CD4-positive, CD25-positive, alpha-beta regulatory T cell (primary cell): ENCODE data around the gene TIMM44. TPM values are rescaled to one million over a fixed set of nuclear protein-coding genes. Genes with fewer than 3 reads are reported as not detected.

Experiments used
- ATAC-seq, 2 donors: fragments of 150-1000 bp; cut with Tn5 transposase; one replicate each; pipeline ENCODE4 v1.10.0; 2021; ENCODE audit warnings: low read depth in 2 of 2, moderate number of reproducible peaks in 2 of 2, moderate library complexity in 1 of 2
- DNase-seq, 3 donors: peaks; one replicate each; pipeline versions ENCODE4 v3.0.0 to v3.0.0-alpha.2; 2012 to 2022; ENCODE audit warnings: mixed read lengths in 1 of 3
- H3K27ac ChIP-seq: one replicate; pipeline ENCODE4 v1.7.0; 2013; ENCODE audit warnings: mild to moderate bottlenecking, low read length; ENCODE audit not compliant: insufficient read depth, poor library complexity, severe bottlenecking
- H3K27me3 ChIP-seq: one replicate; pipeline ENCODE4 v1.7.0; 2013; ENCODE audit warnings: low read length; ENCODE audit not compliant: control insufficient read depth, insufficient read depth
- H3K36me3 ChIP-seq: one replicate; pipeline ENCODE4 v1.7.0; 2013; ENCODE audit warnings: mild to moderate bottlenecking, low read length, moderate library complexity; ENCODE audit not compliant: control insufficient read depth, insufficient read depth
- H3K4me1 ChIP-seq: 2 replicates; pipeline ENCODE4 v1.7.0; 2013; ENCODE audit warnings: mild to moderate bottlenecking, low read length; ENCODE audit not compliant: insufficient read depth, control insufficient read depth, poor library complexity, severe bottlenecking
- H3K4me3 ChIP-seq: one replicate; pipeline ENCODE4 v1.7.0; 2013; ENCODE audit warnings: low read depth, mild to moderate bottlenecking, low read length, moderate library complexity
- H3K9me3 ChIP-seq, 2 experiments: 1 replicate in 1 of 2; 2 replicates in 1 of 2; pipeline ENCODE4 v1.7.0; 2013; ENCODE audit warnings: low read length in 2 of 2, mild to moderate bottlenecking in 1 of 2, moderate library complexity in 1 of 2; ENCODE audit not compliant: control insufficient read depth in 2 of 2
- H3K27ac Mint-ChIP-seq, 3 donors: one replicate each; pipeline ENCODE4 v1.8.0; 2020 to 2022; ENCODE audit warnings: mild to moderate bottlenecking in 3 of 3, mixed read lengths in 3 of 3, moderate library complexity in 2 of 3
- H3K27me3 Mint-ChIP-seq: one replicate; pipeline ENCODE4 v1.8.0; 2022; ENCODE audit warnings: mild to moderate bottlenecking, mixed read lengths
- H3K36me3 Mint-ChIP-seq: one replicate; pipeline ENCODE4 v1.8.0; 2020; ENCODE audit warnings: mixed read lengths
- H3K4me1 Mint-ChIP-seq, 4 donors: one replicate each; pipeline ENCODE4 v1.8.0; 2020 to 2022; ENCODE audit warnings: mixed read lengths in 4 of 4, mild to moderate bottlenecking in 1 of 4
- H3K4me3 Mint-ChIP-seq, 4 donors: one replicate each; pipeline ENCODE4 v1.8.0; 2020 to 2022; ENCODE audit warnings: mild to moderate bottlenecking in 4 of 4, mixed read lengths in 4 of 4, moderate library complexity in 3 of 4
- H3K9me3 Mint-ChIP-seq, 7 donors: one replicate each; pipeline ENCODE4 v1.8.0; 2020 to 2022; ENCODE audit warnings: mixed read lengths in 7 of 7, mild to moderate bottlenecking in 3 of 7, moderate library complexity in 2 of 7
- polyA plus RNA-seq, 4 donors: library from polyadenylated mRNA; unstranded; fragments of 300-500 nt; fragmentation: Illumina TruSeq; gene quantifications; one replicate each; pipeline ENCODE4 v1.2.3, GENCODE V29; 2021
- total RNA-seq: library from RNA; stranded (reverse); gene quantifications from one replicate; pipeline ENCODE4 v1.2.3, GENCODE V29; 2022

The TIMM44 gene
- total and polyA plus RNA-seq, 5 donors from 2014 or later, result 14.0 to 72.5 (median 15.0) TPM

DNA sequence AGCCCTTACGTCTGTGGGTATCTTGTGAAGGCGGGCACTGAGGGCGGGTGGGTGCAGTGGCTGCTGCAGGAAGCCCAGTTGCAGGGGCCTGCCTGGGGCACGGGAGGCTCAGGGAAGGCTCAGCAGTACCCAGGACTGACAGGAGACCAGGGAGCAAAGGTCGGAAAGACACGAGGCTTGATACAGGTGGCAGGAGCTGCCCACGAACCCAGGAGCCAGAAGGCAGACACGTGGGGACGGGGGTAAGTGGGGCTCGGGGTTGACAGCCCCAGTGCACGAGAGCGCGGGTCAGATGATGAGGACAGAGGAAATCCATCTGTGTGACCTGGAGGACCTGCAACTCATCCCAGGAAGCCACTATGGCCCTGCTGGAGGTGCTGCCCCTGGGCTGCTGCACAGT, 36.7 kb upstream of the TIMM44 start:
- peaks cover 5% of the 10 kb centered on the region for H3K36me3 Mint-ChIP-seq
- no peaks in the 10 kb centered on the region for H3K27me3 Mint-ChIP-seq
- H3K4me1 Mint-ChIP-seq, result peaks cover 0 to 3% (median 1%) of the 10 kb centered on the region in 4 donors
- Histone ChIP-seq H3K36me3 (peaks cover 68% of the 10 kb centered on the region), H3K9me3 (no peaks in the 10 kb centered on the region), H3K27me3 (no peaks in the 10 kb centered on the region), H3K27ac (no peak overlapping the region), H3K4me1 (no peaks in the 10 kb centered on the region), H3K4me3 (no peak overlapping the region)
- ATAC-seq (no peak), DNase-seq (no peak)
- no peak overlapping the region for H3K4me3 Mint-ChIP-seq
- H3K27ac Mint-ChIP-seq, result no peak overlapping the region
- H3K9me3 Mint-ChIP-seq, result peaks cover 0 to 1% (median 0%) of the 10 kb centered on the region in 7 donors

DNA sequence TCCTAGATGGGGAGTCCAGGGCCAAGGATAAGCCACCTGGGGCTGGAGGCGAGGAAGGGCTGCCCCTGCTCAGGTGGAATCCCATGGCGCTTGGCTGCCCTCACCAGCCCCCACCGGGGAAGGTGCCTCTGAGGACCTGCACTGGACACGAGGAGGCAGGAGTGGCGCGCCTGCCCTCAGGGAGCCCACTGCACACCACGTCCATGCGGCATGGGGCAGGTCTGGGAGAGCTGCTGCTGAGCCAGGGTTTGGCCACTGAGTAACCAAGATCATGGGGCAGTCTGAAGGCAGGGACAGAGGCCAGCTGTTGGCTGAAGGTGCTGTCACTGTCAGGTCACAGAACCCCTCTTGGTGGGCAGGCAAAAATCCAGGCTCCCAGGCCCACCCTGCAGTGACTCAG, 36.1 kb upstream of the TIMM44 start:
- Histone ChIP-seq H3K27ac (no peak overlapping the region), H3K9me3 (no peaks in the 10 kb centered on the region), H3K36me3 (peaks cover 72% of the 10 kb centered on the region), H3K27me3 (no peaks in the 10 kb centered on the region), H3K4me1 (no peaks in the 10 kb centered on the region), H3K4me3 (no peak overlapping the region)
- ATAC-seq (no peak), DNase-seq (no peak)
- Mint-ChIP-seq H3K9me3 (peaks cover 0 to 1% (median 0%) of the 10 kb centered on the region in 7 donors), H3K27me3 (no peaks in the 10 kb centered on the region), H3K4me1 (peaks cover 0 to 3% (median 1%) of the 10 kb centered on the region in 4 donors), H3K27ac (no peak overlapping the region), H3K4me3 (no peak overlapping the region), H3K36me3 (peaks cover 5% of the 10 kb centered on the region)

DNA sequence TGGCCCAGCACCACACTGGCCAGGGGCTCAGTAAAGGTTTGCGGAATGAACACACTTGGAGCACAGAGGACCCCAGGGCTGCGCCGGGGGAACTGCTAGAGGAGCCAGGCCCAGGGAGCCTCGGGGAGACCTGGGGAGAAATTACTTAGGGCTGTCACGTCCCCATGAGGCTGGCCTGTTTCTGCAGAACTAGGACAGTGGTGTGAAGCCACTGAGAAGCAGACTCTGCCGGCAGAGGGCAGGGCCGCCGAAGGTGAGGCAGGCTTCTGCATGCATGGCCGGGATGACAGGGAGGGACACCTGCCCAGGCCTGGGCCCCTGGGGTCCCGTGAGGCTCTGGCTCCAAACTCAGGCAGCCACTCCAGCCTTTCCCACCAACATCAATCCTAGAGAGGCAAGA, 35.5 kb upstream of the TIMM44 start:
- H3K27me3 ChIP-seq, result no peaks in the 10 kb centered on the region
- ATAC-seq (no peak), DNase-seq (no peak)
- no peak overlapping the region for H3K27ac ChIP-seq
- H3K36me3 ChIP-seq, result peaks cover 72% of the 10 kb centered on the region
- no peak overlapping the region for H3K4me3 Mint-ChIP-seq
- peaks cover 0 to 2% (median under 1%) of the 10 kb centered on the region in 4 donors for H3K4me1 Mint-ChIP-seq
- peaks cover 0 to 1% (median 0%) of the 10 kb centered on the region in 7 donors for H3K9me3 Mint-ChIP-seq
- no peak overlapping the region for H3K27ac Mint-ChIP-seq
- H3K36me3 Mint-ChIP-seq, result peaks cover 9% of the 10 kb centered on the region
- no peaks in the 10 kb centered on the region for H3K27me3 Mint-ChIP-seq
- H3K4me1 ChIP-seq, result no peaks in the 10 kb centered on the region
- H3K4me3 ChIP-seq, result no peak overlapping the region
- no peaks in the 10 kb centered on the region for H3K9me3 ChIP-seq

DNA sequence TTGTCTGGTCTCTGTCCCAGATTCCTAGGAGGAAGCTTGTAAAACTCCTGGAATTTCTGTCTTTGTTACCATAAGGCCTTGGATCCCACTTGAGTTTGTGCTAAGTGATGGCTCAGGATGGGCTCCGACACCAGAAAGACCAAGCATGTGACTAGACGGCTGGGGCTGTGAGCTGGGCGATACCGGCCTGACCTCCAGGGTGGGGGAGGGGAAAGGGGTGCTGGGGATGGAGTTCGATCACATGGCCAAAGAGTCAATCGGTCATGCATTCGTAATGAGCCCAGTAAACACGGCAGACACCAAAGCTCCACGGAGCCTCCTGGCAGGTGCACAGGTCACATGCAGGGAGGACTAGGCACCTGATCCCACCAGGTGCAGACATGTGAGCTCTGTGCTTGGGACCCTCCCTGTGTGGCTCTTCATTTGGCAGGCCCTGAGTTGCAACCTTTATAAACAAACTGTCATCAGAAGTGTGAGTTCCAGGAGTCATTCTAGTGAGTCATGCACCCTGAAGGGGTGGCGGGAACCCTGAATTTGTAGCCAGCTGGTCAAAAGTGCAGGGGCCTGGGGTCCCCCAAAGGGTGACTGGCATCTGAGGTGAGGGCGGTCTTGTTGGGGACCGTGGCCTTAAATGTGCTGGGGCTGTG, 34.8 kb upstream of the TIMM44 start:
- DNase-seq (no peak), ATAC-seq (no peak)
- no peaks in the 10 kb centered on the region for H3K9me3 ChIP-seq
- Mint-ChIP-seq H3K27me3 (no peaks in the 10 kb centered on the region), H3K27ac (no peak overlapping the region), H3K4me1 (peaks cover 0 to 2% (median 0%) of the 10 kb centered on the region in 4 donors), H3K9me3 (peaks cover 0 to 1% (median 0%) of the 10 kb centered on the region in 7 donors), H3K4me3 (no peak overlapping the region), H3K36me3 (peaks cover 16% of the 10 kb centered on the region)
- H3K27me3 ChIP-seq, result no peaks in the 10 kb centered on the region
- H3K4me1 ChIP-seq, result no peaks in the 10 kb centered on the region
- H3K4me3 ChIP-seq, result no peak overlapping the region
- H3K36me3 ChIP-seq, result peaks cover 70% of the 10 kb centered on the region
- H3K27ac ChIP-seq, result no peak overlapping the region

DNA sequence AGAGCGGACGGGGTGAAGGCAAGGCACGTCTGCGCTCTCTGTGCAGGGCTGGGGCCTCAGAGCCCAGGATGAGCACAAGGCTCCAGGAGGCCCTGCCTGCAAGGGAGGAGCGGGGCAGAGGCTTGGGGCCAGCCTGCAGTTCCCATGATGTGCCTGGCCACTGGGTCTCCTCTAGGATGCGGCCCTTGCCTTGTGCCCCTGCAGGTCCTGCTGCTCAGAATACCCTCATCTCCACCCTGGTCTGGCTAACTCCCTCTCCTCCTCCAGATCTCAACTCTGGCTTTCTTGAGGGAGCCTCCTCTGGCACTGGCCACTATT, 34.2 kb upstream of the TIMM44 start:
- Mint-ChIP-seq H3K9me3 (peaks cover 0 to 1% (median 0%) of the 10 kb centered on the region in 7 donors), H3K36me3 (peaks cover 16% of the 10 kb centered on the region), H3K4me1 (peaks cover 0 to 2% (median 0%) of the 10 kb centered on the region in 4 donors), H3K4me3 (no peak overlapping the region), H3K27ac (no peak overlapping the region), H3K27me3 (no peaks in the 10 kb centered on the region)
- ATAC-seq (no peak), DNase-seq (no peak)
- no peaks in the 10 kb centered on the region for H3K4me1 ChIP-seq
- no peak overlapping the region for H3K27ac ChIP-seq
- peaks cover 64% of the 10 kb centered on the region for H3K36me3 ChIP-seq
- H3K4me3 ChIP-seq, result no peak overlapping the region
- H3K27me3 ChIP-seq, result no peaks in the 10 kb centered on the region
- H3K9me3 ChIP-seq, result no peaks in the 10 kb centered on the region

DNA sequence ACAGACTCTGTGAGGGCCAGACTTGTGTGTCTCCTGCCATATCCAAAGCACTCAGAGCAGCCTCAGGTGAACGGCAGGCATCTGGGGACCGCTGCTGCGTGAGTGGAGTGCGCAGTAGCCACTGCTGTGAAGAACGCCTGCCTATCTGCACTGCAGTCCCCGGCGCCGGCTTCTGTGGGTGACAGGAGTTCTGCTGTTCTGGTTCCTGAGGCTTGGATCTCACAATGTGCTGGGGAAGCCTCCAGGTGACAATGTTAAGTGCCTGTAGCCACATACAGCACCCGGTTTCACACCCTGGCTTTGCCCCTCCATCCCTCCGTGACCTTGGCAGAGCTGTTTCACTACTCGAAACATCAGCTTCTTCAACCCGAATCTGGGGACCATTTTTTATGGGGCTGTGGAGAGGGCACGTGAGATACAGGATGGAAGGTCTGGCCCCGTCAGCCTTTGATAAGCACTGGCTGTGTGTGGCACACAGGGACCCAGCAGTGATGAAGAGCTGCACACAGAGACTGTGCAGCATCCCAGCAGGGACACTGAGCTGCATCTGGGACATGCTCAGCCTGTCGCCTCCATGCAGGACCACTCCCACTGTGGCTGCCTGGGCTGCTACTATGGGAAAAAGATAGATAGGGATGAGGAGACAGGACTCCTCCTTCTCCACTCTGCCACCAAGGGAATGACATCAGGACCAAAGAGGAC, 33.7 kb upstream of the TIMM44 start:
- Histone ChIP-seq H3K27me3 (no peaks in the 10 kb centered on the region), H3K4me1 (no peaks in the 10 kb centered on the region), H3K27ac (no peak overlapping the region), H3K36me3 (peaks cover 60% of the 10 kb centered on the region), H3K9me3 (no peaks in the 10 kb centered on the region), H3K4me3 (no peak overlapping the region)
- ATAC-seq, result no peak
- Mint-ChIP-seq H3K36me3 (peaks cover 14% of the 10 kb centered on the region), H3K4me3 (no peak overlapping the region), H3K4me1 (peaks cover 0 to 2% (median 0%) of the 10 kb centered on the region in 4 donors), H3K27me3 (no peaks in the 10 kb centered on the region), H3K27ac (no peak overlapping the region), H3K9me3 (peaks cover 0 to 1% (median 0%) of the 10 kb centered on the region in 7 donors)
- DNase-seq, result no peak

DNA sequence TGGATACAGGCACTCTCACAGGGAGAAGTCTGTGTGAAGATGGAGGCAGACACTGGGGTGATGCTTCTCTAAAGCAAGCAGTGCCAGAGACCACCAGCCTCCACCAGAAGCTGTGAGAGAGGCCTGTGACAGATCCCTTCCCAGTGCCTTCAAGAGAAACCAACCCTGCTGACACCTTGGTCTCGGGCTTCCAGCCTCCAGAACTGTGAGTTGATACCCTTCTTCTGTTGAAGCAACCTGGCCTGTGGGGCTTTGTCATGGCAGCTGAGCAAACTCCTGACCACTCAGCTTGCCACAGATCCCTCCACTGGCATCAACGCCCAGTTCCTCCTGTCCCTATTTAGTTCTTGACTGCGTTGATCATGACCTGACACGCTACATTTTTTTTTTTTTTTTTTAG, 33.0 kb upstream of the TIMM44 start:
- peaks cover 59% of the 10 kb centered on the region for H3K36me3 ChIP-seq
- DNase-seq (no peak), ATAC-seq (no peak)
- H3K4me3 Mint-ChIP-seq, result no peak overlapping the region
- H3K36me3 Mint-ChIP-seq, result peaks cover 11% of the 10 kb centered on the region
- no peaks in the 10 kb centered on the region for H3K27me3 Mint-ChIP-seq
- H3K4me1 ChIP-seq, result no peaks in the 10 kb centered on the region
- no peaks in the 10 kb centered on the region for H3K9me3 ChIP-seq
- H3K4me3 ChIP-seq, result no peak overlapping the region
- H3K9me3 Mint-ChIP-seq, result peaks cover 0 to 1% (median 0%) of the 10 kb centered on the region in 7 donors
- no peak overlapping the region for H3K27ac Mint-ChIP-seq
- no peak overlapping the region for H3K27ac ChIP-seq
- no peaks in the 10 kb centered on the region for H3K27me3 ChIP-seq
- peaks cover 0 to 2% (median 0%) of the 10 kb centered on the region in 4 donors for H3K4me1 Mint-ChIP-seq

DNA sequence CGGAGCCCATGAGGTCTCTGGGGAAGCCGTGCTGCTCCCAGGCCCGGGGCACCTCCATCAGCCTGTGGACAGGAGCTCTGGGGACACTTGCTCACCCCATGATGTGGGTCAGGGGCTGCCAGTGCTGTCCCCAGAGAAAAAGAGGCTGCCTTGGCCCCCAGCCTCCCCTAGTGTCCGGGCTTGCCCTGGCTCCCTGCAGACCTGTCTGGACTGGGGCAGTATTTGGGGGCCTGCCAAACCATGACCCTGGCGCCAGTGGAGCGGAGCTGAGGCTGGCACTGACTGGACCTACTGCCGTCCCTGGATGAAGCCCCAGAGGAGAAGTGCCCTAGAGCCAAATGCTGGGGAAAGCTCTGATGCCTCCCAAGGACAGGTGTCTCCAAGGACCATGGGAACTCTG, 31.6 kb upstream of the TIMM44 start:
- Histone ChIP-seq H3K4me3 (no peak overlapping the region), H3K9me3 (no peaks in the 10 kb centered on the region), H3K4me1 (no peaks in the 10 kb centered on the region), H3K36me3 (peaks cover 51% of the 10 kb centered on the region), H3K27ac (no peak overlapping the region), H3K27me3 (no peaks in the 10 kb centered on the region)
- Mint-ChIP-seq H3K9me3 (peaks cover 0 to 1% (median 0%) of the 10 kb centered on the region in 7 donors), H3K27me3 (no peaks in the 10 kb centered on the region), H3K4me1 (no peaks in the 10 kb centered on the region), H3K4me3 (no peak overlapping the region), H3K27ac (no peak overlapping the region), H3K36me3 (peaks cover 11% of the 10 kb centered on the region)
- DNase-seq (no peak), ATAC-seq (no peak)
